OCI-LY3 (cell line): Measurements from ENCODE around the gene RPS19.

ENCODE experiments used
- H2AFZ ChIP-seq: fragments of 200-600, 300-600 bp; shearing (Covaris generic); 2 replicates; pipeline ENCODE4 v1.6.0; 2014; ENCODE audit warnings: antibody characterized with exemption, low read depth, low read length
- H3K27ac ChIP-seq: fragments of 200-600, 300-600 bp; sonication (generic); 2 replicates; pipeline ENCODE4 v1.5.1; 2014; ENCODE audit warnings: mild to moderate bottlenecking, low read length, moderate library complexity, mixed read lengths
- H3K27me3 ChIP-seq: fragments of 200-600, 300-600 bp; sonication (generic); 2 replicates; pipeline ENCODE4 v1.6.1; 2014; ENCODE audit warnings: low read depth, low read length, mixed read lengths
- H3K36me3 ChIP-seq: fragments of 200-600, 300-600 bp; sonication (generic); replicated peaks from 2 replicates; pipeline ENCODE3; 2014; ENCODE audit warnings: low read depth, low read length, mixed read lengths
- H3K4me1 ChIP-seq: fragments of 300-600, 200-600 bp; sonication (generic); 2 replicates; pipeline ENCODE4 v1.6.1; 2014; ENCODE audit warnings: low read length, mixed read lengths
- H3K4me2 ChIP-seq: fragments of 200-600, 300-600 bp; sonication (generic); 2 replicates; pipeline ENCODE4 v1.6.1; 2014; ENCODE audit warnings: low read length, mixed read lengths
- H3K4me3 ChIP-seq: fragments of 300-600, 200-600 bp; sonication (generic); 2 replicates; pipeline ENCODE4 v1.5.1; 2014; ENCODE audit warnings: antibody characterized with exemption, mild to moderate bottlenecking, low read length, moderate library complexity
- H3K79me2 ChIP-seq: fragments of 300-600, 200-600 bp; shearing (Covaris generic); 2 replicates; pipeline ENCODE4 v1.6.1; 2014; ENCODE audit warnings: mild to moderate bottlenecking, low read length, mixed read lengths
- H3K9ac ChIP-seq: fragments of 300-600, 200-600 bp; shearing (Covaris generic); 2 replicates; pipeline ENCODE4 v1.6.0; 2014; ENCODE audit warnings: mild to moderate bottlenecking, low read length, moderate library complexity
- H3K9me3 ChIP-seq: fragments of 200-600, 300-600 bp; shearing (Covaris generic); 2 replicates; pipeline ENCODE4 v1.6.1; 2014; ENCODE audit warnings: low read length, mixed read lengths; ENCODE audit not compliant: insufficient read depth
- H4K20me1 ChIP-seq: fragments of 200-600, 300-600 bp; sonication (generic); 2 replicates; pipeline ENCODE4 v1.6.1; 2016; ENCODE audit warnings: low read length, mixed read lengths; ENCODE audit not compliant: insufficient read depth
- CTCF ChIP-seq: fragments of 200-600, 300-600 bp; sonication (generic); IDR thresholded peaks from 2 replicates; pipeline ENCODE4 v1.5.1; 2014; ENCODE audit warnings: antibody characterized with exemption, low read length, low read depth
- EZH2phosphoT487 ChIP-seq: fragments of 200-600 bp; shearing (Covaris generic); IDR thresholded peaks from 2 replicates; pipeline ENCODE4 v1.6.1; 2018; ENCODE audit warnings: antibody characterized with exemption, mixed run types, low read depth

The RPS19 gene

GRCh38 chr19:41861846-41862245, 1.8 kb downstream of the RPS19 start:
- H3K9me3 ChIP-seq: no peaks in the 10 kb centered on the region
- H3K36me3 ChIP-seq: peaks cover 55% of the 10 kb centered on the region
- peaks cover 68% of the 10 kb centered on the region for H3K79me2 ChIP-seq
- peak overlapping the region; percentile 92 for H3K4me2 ChIP-seq
- peaks cover 48% of the 10 kb centered on the region for H4K20me1 ChIP-seq
- peaks cover 57% of the 10 kb centered on the region for H3K4me1 ChIP-seq
- peak overlapping the region; percentile 97; the same call in 1 of the 2 replicates for H3K9ac ChIP-seq
- no peak overlapping the region for H2AFZ ChIP-seq
- H3K27ac ChIP-seq: peak overlapping the region; percentile 88; the same call in 1 of the 2 replicates
- TF ChIP-seq EZH2phosphoT487: no peak
- TF ChIP-seq CTCF: no peak
- H3K27me3 ChIP-seq: no peaks in the 10 kb centered on the region
- peak overlapping the region; percentile 82 for H3K4me3 ChIP-seq

GRCh38 chr19:41862445-41862986, 2.5 kb downstream of the RPS19 start:
- TF ChIP-seq CTCF: no peak
- TF ChIP-seq EZH2phosphoT487: no peak
- peak overlapping the region; percentile 82; the same call in 1 of the 2 replicates for H3K4me3 ChIP-seq
- no peak overlapping the region for H3K27ac ChIP-seq
- peaks cover 59% of the 10 kb centered on the region for H3K36me3 ChIP-seq
- peaks cover 55% of the 10 kb centered on the region for H4K20me1 ChIP-seq
- no peaks in the 10 kb centered on the region for H3K27me3 ChIP-seq
- no peak overlapping the region for H2AFZ ChIP-seq
- H3K4me1 ChIP-seq: peaks cover 58% of the 10 kb centered on the region
- no peak overlapping the region for H3K9ac ChIP-seq
- peaks cover 75% of the 10 kb centered on the region for H3K79me2 ChIP-seq
- H3K9me3 ChIP-seq: no peaks in the 10 kb centered on the region
- peak overlapping the region; percentile 92 for H3K4me2 ChIP-seq

- Histone ChIP-seq H3K27me3 (no peaks in the 10 kb centered on the region), H3K4me2 (peak overlapping the region; percentile 92; the same call in 1 of the 2 replicates), H4K20me1 (peaks cover 63% of the 10 kb centered on the region), H3K4me3 (no peak overlapping the region), H3K27ac (0 out of 2 replicates have a peak overlapping the region, but pooled peaks have one; percentile 5), H3K79me2 (peaks cover 83% of the 10 kb centered on the region), H2AFZ (no peak overlapping the region), H3K9ac (0 out of 2 replicates have a peak overlapping the region, but pooled peaks have one; percentile 2), H3K9me3 (no peaks in the 10 kb centered on the region), H3K4me1 (peaks cover 66% of the 10 kb centered on the region), H3K36me3 (peaks cover 68% of the 10 kb centered on the region)
- TF ChIP-seq CTCF: no peak
- TF ChIP-seq EZH2phosphoT487: no peak
These were observed 3.3 kb downstream of the RPS19 start for GRCh38 chr19:41863209-41863931.

GRCh38 chr19:41864374-41864773, 4.3 kb downstream of the RPS19 start:
- Histone ChIP-seq H3K9me3 (no peaks in the 10 kb centered on the region), H3K4me1 (peaks cover 71% of the 10 kb centered on the region), H4K20me1 (peaks cover 73% of the 10 kb centered on the region), H2AFZ (no peak overlapping the region), H3K79me2 (peaks cover 90% of the 10 kb centered on the region), H3K27ac (no peak overlapping the region), H3K9ac (no peak overlapping the region), H3K36me3 (peaks cover 78% of the 10 kb centered on the region), H3K4me2 (peak overlapping the region; percentile 11; the same call in 1 of the 2 replicates), H3K4me3 (no peak overlapping the region), H3K27me3 (no peaks in the 10 kb centered on the region)
- no peak for TF ChIP-seq EZH2phosphoT487
- TF ChIP-seq CTCF: no peak
